RPMI7951 (cell line): Measurements from ENCODE around the gene HMGXB4. TPM values are rescaled to one million over a fixed set of nuclear protein-coding genes. Genes with fewer than 3 reads are reported as not detected.

Experiments
- total RNA-seq: library from RNA; depleted of rRNA; stranded (reverse); fragments of >200 nt; shearing (Covaris generic); gene quantifications from 2 replicates; pipeline ENCODE4 v1.2.3, GENCODE V29; 2014; rRNA removed

The HMGXB4 gene
- total RNA-seq, 1 experiment from 2014 or later = 16.7 TPM

Other genes starting within 250 kb of the HMGXB4 start
- not detected in 2 replicates for gene ISX, start 191.3 kb upstream of the HMGXB4 start, total RNA-seq
- 17.2 and 19.7 TPM in 2 replicates for gene TOM1, start 42.4 kb downstream of the HMGXB4 start, total RNA-seq
- gene HMOX1, start 123.6 kb downstream of the HMGXB4 start, total RNA-seq = 22.6 and 25.4 TPM in 2 replicates
- 71.1 and 79.7 TPM in 2 replicates for gene MCM5, start 142.6 kb downstream of the HMGXB4 start, total RNA-seq